Superior temporal gyrus (tissue), 1 donor: ENCODE data around the gene UBE2V1.
A peak's percentile ranks its signal among the peaks of the same experiment; 100 is the strongest.
"Not testable (repeated sequence)": the region's sequence is repeated elsewhere in the genome, so short reads cannot be mapped to it uniquely, and the experiment has no call there.

ENCODE experiments used
- DNase-seq: peaks from one replicate; pipeline ENCODE4 v3.0.0-alpha.2; 2016; ENCODE audit errors: extremely low spot score

UBE2V1 gene

GRCh38 chr20:50137702-50138101 is 24.8 kb upstream of the UBE2V1 start:
- peak; percentile 85 for DNase-seq

DNA sequence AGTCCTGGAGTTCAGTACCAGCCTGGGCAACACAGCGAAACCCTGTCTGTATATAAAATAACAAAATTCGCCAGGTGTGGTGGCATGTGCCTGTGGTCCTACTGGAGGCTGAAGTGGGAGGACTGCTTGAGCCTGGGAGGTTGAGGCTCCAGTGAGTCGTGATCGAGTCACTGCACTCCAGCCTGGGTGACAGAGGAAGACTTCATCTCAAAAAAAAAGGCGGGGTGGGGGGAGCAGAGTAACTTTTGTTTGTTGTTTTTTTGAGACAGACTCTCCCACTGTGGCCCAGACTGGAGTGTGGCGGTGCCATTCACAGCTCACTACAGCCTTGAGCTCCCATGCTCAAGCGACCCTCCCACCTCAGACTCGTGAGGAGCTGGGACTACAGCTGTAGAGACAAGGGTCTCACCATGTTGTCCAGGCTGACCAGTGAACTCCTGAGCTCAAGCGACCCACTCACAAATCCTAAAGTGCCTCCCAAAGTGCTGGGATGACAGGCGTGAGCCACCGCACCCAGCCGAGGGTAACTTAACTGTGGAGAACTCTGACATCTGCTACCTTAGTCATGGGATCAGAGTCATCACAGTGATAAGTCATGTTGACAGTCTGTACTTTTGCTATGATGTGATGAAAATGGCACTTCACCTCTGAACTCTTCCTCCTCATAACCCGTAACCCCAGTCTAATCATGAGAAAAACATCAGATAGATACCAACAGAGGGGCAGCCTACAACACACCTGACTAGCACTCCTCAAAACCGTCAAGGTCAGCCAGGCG is 24.1 kb upstream of the UBE2V1 start:
- DNase-seq = no peak

- DNase-seq = not testable (repeated sequence)
Observed at GRCh38 chr20:50135157-50135556, 22.2 kb upstream of the UBE2V1 start.

GRCh38 chr20:50133474-50134217 is 20.7 kb upstream of the UBE2V1 start:
- no peak for DNase-seq

DNA sequence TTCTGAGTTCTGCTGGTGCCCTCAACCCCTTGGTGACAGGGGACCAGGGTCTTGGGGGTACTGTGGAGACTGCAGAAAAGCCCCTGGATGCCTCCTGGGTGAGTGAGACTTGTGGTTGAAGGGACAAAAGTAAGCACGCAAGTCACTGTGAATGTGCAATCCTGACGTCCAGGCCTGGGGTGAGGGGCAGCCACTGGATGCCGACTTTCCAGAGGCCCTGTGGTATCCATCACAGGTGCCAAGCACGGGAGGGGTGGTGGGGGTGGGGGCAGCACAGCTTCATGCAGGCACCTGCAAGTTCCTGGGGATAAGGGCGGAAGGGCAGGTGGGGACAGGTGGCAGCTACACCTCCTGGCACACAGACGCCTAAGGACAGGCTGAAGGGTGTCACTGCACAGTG is 20.1 kb upstream of the UBE2V1 start:
- no peak for DNase-seq

GRCh38 chr20:50130995-50131394 is 18.0 kb upstream of the UBE2V1 start:
- DNase-seq = no peak

- DNase-seq = no peak
Observed at GRCh38 chr20:50130356-50130723, 17.4 kb upstream of the UBE2V1 start.

GRCh38 chr20:50129662-50130355 is 16.9 kb upstream of the UBE2V1 start:
- no peak for DNase-seq

DNA sequence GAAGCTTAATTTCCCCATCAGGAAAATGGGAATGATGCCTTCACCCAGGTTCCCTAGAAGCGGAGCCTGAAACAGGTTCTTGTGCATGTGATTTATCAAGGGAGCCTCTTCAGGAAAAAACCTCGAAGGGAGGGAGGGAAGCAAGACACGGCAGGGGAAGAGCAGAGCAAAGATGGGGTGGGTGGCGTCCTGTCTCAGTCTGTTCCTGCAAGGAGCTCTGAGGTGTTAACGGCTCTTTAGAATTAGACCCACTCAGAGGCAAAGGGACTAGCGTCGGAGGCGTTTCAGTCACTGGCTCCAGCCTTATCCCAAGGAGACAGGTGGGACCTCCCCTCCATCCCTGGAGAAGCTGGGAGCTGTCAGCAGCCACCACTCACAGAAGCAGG is 15.6 kb upstream of the UBE2V1 start:
- no peak for DNase-seq

DNA sequence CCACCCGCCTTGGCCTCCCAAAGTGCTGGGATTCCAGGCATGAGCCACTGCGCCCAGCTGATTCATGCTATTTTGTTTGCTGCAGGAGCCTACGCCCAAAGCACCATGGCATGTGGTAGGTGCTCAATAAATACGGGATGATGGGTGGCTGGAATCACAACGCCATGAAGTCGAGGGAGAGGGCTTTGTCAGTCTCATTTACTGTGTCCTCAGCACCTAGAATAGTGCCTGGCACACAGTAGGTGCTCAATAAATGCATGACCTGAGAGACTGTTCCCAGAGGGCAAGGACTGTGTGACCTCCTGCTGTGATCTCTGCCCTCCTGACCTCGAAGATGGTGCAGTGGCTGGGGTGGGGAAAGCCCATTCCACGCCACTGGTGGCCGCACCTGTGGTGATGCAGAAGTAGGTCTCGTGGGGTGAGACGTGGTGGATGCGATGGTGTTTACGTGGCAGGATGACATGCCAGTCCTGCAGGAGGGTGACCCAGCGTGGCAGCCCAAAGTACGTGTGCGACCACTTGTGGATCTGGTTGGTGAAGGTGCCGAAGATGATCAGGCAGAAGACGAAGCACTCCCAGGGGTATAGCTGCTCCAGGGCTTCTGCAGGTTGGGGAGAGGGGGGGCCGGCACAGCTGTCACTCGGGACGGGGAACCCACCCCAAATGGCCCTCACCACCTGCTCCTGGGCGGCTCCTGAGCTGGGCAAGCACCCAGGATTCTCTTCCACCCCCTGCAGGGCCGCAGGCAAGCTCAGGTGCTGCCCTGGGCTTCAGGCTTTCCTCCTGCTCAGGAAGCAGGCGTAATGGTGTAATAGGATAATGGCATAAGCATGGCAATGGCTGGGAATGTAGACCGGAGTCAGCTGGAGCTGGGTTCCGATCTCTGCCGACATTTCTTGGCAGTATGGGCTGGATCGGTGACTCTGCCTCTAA is 14.9 kb upstream of the UBE2V1 start:
- DNase-seq = no peak

- DNase-seq = no peak
Observed at GRCh38 chr20:50126662-50127061, 13.7 kb upstream of the UBE2V1 start.

- no peak for DNase-seq
Observed at GRCh38 chr20:50125279-50125678, 12.3 kb upstream of the UBE2V1 start.

GRCh38 chr20:50124496-50124895 is 11.5 kb upstream of the UBE2V1 start:
- no peak for DNase-seq

DNA sequence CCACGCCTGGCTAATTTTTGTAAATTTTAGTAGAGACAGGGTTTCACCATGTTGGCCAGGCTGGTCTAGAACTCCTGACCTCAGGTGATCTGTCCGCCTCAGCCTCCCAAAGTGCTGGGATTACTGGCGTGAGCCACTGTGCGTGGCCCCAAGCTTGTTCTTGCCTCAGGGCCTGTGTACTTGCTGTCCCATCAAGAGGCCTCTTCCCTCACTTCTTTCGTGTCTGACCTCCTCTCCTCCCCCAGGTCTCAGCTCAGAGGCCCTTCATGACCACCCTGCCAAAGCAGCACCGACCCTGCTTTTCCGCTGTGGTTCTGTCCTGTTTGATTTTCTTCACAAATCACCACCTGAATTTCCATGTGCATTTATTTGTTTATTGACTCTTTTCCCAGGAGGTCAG is 10.5 kb upstream of the UBE2V1 start:
- no peak for DNase-seq

- no peak for DNase-seq
Observed at GRCh38 chr20:50122763-50123162, 9.8 kb upstream of the UBE2V1 start.

- no peak for DNase-seq
Observed at GRCh38 chr20:50121858-50122271, 8.9 kb upstream of the UBE2V1 start.

DNA sequence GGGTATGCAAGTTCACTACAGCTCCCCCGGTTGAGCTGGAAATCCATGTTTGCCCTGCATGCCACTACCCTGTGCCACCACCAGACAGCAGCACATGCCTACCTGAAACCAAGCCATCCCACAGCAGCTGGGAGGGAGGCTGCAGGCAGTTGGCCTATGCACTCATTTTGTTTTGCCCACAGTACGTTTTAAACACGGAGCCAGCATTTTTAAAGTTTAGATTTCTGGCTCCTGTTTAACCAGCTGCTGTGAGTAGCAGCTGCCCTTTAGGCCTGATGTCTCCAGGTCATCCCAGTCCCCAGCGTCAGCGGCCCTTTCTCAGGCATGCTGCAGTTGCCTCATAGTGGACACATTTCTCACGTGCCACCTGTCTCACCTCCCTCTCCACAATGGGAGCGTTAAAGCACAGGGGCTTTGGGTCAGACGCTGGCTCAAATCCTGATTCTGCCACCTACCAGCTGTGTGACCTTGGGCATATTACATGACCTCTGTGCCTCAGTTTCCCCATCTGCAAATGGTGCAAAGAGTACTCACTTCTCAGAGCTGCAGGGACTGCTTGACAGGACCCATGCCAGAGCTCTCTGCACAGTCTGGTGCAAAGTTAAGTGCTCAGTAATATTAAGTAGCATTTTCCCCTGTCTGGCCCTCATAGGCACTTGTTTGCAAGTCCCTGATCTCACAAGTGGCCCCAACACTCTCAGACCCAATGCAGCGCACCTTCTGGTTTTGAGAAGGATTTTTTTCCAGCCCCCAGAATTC is 8.2 kb upstream of the UBE2V1 start:
- peak; percentile 84 for DNase-seq

DNA sequence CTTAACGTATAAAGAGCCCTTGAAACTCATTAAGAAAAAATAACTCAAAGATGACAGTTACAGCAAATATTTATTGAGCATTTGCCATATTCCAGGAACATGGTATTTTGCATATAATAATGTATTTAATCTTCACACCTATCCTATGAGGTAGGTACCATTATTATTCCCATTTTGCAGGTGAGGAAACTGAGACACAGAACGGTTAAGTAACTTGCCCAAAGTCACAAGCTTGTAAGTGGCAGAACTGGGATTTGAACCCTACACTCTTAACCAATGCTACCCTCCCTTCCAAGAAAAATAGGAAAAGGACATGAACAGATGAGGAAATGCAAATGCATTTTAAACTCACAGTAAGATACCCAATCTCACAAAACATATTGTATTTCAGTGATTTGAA is 5.3 kb upstream of the UBE2V1 start:
- DNase-seq = no peak

DNA sequence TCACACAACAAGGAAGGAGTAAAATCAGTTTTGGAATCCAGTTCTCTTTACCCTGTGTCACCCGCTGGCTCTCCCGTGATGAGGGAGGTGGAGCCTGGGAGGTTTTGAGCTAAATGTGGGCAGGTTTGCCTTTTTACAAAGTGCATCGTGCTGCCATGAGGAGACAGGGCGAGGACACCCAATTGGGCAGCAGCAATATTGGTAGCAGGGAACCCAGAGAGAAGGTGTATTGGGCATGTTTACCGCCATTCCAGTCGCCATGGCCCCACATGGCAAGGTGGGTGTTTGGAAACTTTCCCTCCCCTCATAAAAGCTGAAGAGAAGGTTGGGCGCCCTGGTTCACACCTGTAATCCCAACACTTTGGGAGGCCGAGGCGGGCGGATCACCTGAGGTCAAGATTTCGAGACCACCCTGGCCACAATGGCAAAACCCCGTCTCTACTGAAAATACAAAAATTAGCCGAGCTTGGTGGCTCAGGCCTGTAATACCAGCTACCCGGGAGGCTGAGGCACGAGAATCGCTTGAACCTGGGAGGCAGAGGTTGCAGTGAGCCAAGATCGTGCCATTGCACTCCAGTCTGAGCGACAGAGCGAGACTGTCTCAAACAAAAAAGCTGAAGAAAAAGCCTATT is 3.5 kb upstream of the UBE2V1 start:
- no peak for DNase-seq

GRCh38 chr20:50115591-50116367 is 2.8 kb upstream of the UBE2V1 start:
- DNase-seq = peak; percentile 99
